Measurements from ENCODE around the gene C10orf67.

GRCh38 chr10:23331567-23332301, 12.9 kb downstream of the C10orf67 start:
- TF ChIP-seq TAF1 (IDR thresholded peaks at IDR 0.05; ENCODE audit: low read depth) (no peak), CEBPB (IDR thresholded peaks at IDR 0.05) (no peak), EP300 (IDR thresholded peaks at IDR 0.05; ENCODE audit: borderline replicate concordance) (no peak), YY1 (IDR thresholded peaks at IDR 0.05; ENCODE audit: low read depth) (no peak), RAD21 (IDR thresholded peaks at IDR 0.05; ENCODE audit: low read depth) (no peak), TEAD4 (IDR thresholded peaks at IDR 0.05) (no peak), CREB1 (IDR thresholded peaks at IDR 0.05; ENCODE audit: low read depth) (no peak), EGR1 (IDR thresholded peaks at IDR 0.05) (no peak)
- TF ChIP-seq, protein P1, sequence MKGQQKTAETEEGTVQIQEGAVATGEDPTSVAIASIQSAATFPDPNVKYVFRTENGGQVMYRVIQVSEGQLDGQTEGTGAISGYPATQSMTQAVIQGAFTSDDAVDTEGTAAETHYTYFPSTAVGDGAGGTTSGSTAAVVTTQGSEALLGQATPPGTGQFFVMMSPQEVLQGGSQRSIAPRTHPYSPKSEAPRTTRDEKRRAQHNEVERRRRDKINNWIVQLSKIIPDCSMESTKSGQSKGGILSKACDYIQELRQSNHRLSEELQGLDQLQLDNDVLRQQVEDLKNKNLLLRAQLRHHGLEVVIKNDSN (IDR thresholded peaks at IDR 0.05): no peak
- TF ChIP-seq, protein P2, sequence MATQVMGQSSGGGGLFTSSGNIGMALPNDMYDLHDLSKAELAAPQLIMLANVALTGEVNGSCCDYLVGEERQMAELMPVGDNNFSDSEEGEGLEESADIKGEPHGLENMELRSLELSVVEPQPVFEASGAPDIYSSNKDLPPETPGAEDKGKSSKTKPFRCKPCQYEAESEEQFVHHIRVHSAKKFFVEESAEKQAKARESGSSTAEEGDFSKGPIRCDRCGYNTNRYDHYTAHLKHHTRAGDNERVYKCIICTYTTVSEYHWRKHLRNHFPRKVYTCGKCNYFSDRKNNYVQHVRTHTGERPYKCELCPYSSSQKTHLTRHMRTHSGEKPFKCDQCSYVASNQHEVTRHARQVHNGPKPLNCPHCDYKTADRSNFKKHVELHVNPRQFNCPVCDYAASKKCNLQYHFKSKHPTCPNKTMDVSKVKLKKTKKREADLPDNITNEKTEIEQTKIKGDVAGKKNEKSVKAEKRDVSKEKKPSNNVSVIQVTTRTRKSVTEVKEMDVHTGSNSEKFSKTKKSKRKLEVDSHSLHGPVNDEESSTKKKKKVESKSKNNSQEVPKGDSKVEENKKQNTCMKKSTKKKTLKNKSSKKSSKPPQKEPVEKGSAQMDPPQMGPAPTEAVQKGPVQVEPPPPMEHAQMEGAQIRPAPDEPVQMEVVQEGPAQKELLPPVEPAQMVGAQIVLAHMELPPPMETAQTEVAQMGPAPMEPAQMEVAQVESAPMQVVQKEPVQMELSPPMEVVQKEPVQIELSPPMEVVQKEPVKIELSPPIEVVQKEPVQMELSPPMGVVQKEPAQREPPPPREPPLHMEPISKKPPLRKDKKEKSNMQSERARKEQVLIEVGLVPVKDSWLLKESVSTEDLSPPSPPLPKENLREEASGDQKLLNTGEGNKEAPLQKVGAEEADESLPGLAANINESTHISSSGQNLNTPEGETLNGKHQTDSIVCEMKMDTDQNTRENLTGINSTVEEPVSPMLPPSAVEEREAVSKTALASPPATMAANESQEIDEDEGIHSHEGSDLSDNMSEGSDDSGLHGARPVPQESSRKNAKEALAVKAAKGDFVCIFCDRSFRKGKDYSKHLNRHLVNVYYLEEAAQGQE (IDR thresholded peaks at IDR 0.05; ENCODE audit: low read depth): no peak

All from Ishikawa (cell line).